Lung (tissue), 12 donors: ENCODE measurements around the gene RPL27A. TPM values are rescaled to one million over a fixed set of nuclear protein-coding genes. Genes with fewer than 3 reads are reported as not detected.

ENCODE experiments used
- ATAC-seq: fragments of 200-7000 bp; cut with Tn5 transposase; one replicate; pipeline ENCODE4 v1.9.1; 2020; ENCODE audit warnings: moderate number of reproducible peaks; ENCODE audit not compliant: insufficient read depth, low FRiP score
- DNase-seq, 3 donors: peaks; one replicate each; pipeline ENCODE4 v3.0.0-alpha.2; 2013 to 2017
- H3K27ac ChIP-seq, 2 donors: one replicate each; pipeline ENCODE4 v1.5.1; 2013; ENCODE audit warnings: mild to moderate bottlenecking in 2 of 2, moderate library complexity in 2 of 2, control low read depth in 1 of 2, inconsistent platforms in 1 of 2, low read depth in 1 of 2, low read length in 1 of 2
- H3K27me3 ChIP-seq, 3 donors: one replicate each; pipeline ENCODE4 v1.5.1; 2013; ENCODE audit warnings: low read length in 2 of 3; ENCODE audit not compliant: control insufficient read depth in 3 of 3, insufficient read depth in 3 of 3
- H3K36me3 ChIP-seq, 4 donors: one replicate each; pipeline ENCODE4 v1.5.1; 2013; ENCODE audit warnings: low read length in 4 of 4, mild to moderate bottlenecking in 1 of 4, moderate library complexity in 1 of 4; ENCODE audit not compliant: control insufficient read depth in 4 of 4, insufficient read depth in 4 of 4
- H3K4me1 ChIP-seq, 5 donors: one replicate each; pipeline ENCODE4 v1.5.1; 2013; ENCODE audit warnings: low read length in 5 of 5, mild to moderate bottlenecking in 2 of 5, moderate library complexity in 1 of 5; ENCODE audit not compliant: control insufficient read depth in 5 of 5, insufficient read depth in 5 of 5
- H3K4me3 ChIP-seq: one replicate; pipeline ENCODE4 v1.5.1; 2013; ENCODE audit warnings: mild to moderate bottlenecking, control low read depth, moderate library complexity
- H3K9ac ChIP-seq, 2 donors: one replicate each; pipeline ENCODE4 v1.5.1; 2013; ENCODE audit warnings: low read length in 2 of 2, control low read depth in 1 of 2; ENCODE audit not compliant: insufficient read depth in 1 of 2
- H3K9me3 ChIP-seq, 4 donors: one replicate each; pipeline ENCODE4 v1.5.1; 2013; ENCODE audit warnings: low read length in 3 of 4, mild to moderate bottlenecking in 1 of 4, moderate library complexity in 1 of 4; ENCODE audit not compliant: control insufficient read depth in 4 of 4, insufficient read depth in 3 of 4
- WGBS, 2 donors: extraction: QIAGEN DNeasy Blood & Tissue Kit; methylation state at CpG; one replicate each; pipeline ENCODE4 v1.1.7; 2013; 5-methylcytosine and 5-hydroxymethylcytosine counted together
- polyA plus RNA-seq, 2 donors: library from polyadenylated mRNA; stranded (reverse); fragments of 200-250 nt; gene quantifications; one replicate each; pipeline ENCODE4 v1.2.1, GENCODE V29; 2013
- total RNA-seq, 2 donors: library from RNA; depleted of rRNA in 1 of 2; stranded (reverse); fragments of >200 nt in 1 of 2; gene quantifications; one replicate each; pipeline ENCODE4 v1.2.1, GENCODE V29; 2014 to 2021
- TF ChIP-seq, protein P1 (sequence below): IDR thresholded peaks from 2 replicates; pipeline ENCODE4 v1.5.1; 2012; ENCODE audit warnings: mild to moderate bottlenecking; ENCODE audit errors: control extremely low read depth, extremely low read depth
- donor health status: control.
- donor health status: control.
- donor health status: Bipolar disorder and iron deficiency.
- donor health status: healthy.
- donor health status: DM: yes; HTN: yes; CAD: no.

Gene RPL27A
- total and polyA plus RNA-seq, 4 donors, result 673 to 4,912 (median 1,413) TPM

DNA sequence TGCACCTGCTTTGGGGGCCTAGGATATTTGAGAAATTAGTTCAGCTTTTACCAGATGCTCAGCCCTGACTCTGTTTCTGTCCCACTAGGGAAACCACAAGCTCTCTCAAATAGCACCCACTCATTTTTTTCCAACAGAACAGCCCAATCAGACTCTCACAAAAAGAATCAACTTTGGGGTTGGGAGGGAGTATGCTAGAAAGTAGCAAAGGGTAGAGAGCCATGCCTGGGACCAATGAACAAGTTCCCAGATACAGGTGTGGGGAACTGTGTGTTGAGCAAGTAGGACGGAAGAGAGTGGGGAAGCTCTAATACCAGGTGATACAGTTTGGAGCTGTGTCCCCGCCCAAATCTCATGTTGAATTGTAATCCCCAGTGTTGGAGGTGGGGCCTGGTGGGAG, 41.3 kb upstream of the RPL27A start:
- H3K36me3 ChIP-seq, result peaks cover 2 to 38% (median 15%) of the 10 kb centered on the region in 4 donors
- H3K9ac ChIP-seq, result no peak overlapping the region
- H3K4me1 ChIP-seq, result peaks cover 0 to 9% (median 7%) of the 10 kb centered on the region in 5 donors
- no peak overlapping the region for H3K4me3 ChIP-seq
- TF ChIP-seq, protein P1, sequence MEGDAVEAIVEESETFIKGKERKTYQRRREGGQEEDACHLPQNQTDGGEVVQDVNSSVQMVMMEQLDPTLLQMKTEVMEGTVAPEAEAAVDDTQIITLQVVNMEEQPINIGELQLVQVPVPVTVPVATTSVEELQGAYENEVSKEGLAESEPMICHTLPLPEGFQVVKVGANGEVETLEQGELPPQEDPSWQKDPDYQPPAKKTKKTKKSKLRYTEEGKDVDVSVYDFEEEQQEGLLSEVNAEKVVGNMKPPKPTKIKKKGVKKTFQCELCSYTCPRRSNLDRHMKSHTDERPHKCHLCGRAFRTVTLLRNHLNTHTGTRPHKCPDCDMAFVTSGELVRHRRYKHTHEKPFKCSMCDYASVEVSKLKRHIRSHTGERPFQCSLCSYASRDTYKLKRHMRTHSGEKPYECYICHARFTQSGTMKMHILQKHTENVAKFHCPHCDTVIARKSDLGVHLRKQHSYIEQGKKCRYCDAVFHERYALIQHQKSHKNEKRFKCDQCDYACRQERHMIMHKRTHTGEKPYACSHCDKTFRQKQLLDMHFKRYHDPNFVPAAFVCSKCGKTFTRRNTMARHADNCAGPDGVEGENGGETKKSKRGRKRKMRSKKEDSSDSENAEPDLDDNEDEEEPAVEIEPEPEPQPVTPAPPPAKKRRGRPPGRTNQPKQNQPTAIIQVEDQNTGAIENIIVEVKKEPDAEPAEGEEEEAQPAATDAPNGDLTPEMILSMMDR, result no peak
- ATAC-seq (no peak), DNase-seq (no peak)
- 90 to 100% methylated on average over 2 of the region's 2 CpGs for WGBS, 2 donors
- no peak overlapping the region for H3K27ac ChIP-seq
- no peaks in the 10 kb centered on the region for H3K9me3 ChIP-seq
- H3K27me3 ChIP-seq, result no peaks in the 10 kb centered on the region

DNA sequence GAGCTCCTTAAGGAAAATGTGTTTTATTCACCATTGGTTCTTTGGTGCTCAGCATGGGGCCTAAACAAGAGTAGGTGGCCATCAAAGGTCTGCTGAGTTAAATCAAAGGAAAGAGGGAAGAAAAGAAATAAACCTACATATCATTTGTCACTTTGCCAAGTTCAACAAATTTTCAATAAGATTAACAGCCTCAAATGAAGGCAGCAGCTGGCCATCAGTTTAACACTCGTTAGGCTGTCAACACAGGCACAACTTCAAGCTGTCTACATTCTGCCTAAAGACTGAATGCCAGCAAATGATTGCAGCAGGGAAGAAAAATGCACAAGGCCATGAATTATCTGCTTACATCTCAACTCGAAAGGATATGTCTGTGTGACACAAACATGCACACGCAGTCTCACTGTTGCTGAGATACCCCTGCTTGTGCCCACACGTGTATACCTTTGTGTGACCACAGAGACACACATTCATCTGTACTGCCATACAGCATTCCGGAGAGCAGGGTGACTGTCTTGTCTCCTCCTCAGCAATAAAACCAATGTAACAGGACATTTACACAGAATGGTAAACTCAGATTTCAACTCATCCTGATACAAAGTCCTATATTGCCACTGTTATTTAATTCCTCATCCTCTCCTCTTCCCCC, 40.3 kb upstream of the RPL27A start:
- H3K27ac ChIP-seq, result no peak overlapping the region
- no peak overlapping the region for H3K9ac ChIP-seq
- no peak overlapping the region for H3K4me3 ChIP-seq
- peaks cover 0 to 41% (median 18%) of the 10 kb centered on the region in 4 donors for H3K36me3 ChIP-seq
- no peaks in the 10 kb centered on the region for H3K9me3 ChIP-seq
- TF ChIP-seq, protein P1, result no peak
- ATAC-seq, result no peak
- peak; percentile 53 to 89 (median 78) for DNase-seq
- H3K27me3 ChIP-seq, result no peaks in the 10 kb centered on the region
- WGBS, 2 donors, result 85 to 87% methylated on average over 5 of the region's 5 CpGs
- peaks cover 0 to 9% (median 7%) of the 10 kb centered on the region in 5 donors for H3K4me1 ChIP-seq

DNA sequence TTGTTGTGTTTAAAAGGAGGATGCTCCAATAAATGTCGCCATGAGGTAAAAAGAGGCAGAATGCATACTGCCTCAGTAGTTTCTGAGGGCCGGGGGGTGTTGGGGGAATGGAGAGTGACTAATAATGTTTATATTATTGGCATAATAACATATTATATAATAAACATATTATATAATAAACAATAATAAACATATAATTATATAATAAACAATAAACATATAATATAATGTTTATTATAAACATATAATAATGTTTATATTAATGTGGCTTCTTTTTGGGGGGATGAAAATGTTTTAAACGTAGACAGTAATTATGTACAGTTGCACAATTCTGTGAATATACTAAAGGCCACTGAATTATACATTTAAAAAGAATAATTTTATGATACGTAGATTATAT, 35.7 kb upstream of the RPL27A start:
- peaks cover 3 to 31% (median 17%) of the 10 kb centered on the region in 4 donors for H3K36me3 ChIP-seq
- no peak for DNase-seq
- H3K27me3 ChIP-seq, result no peaks in the 10 kb centered on the region
- ATAC-seq, result no peak
- H3K4me1 ChIP-seq, result peaks cover 0 to 7% (median 6%) of the 10 kb centered on the region in 5 donors
- TF ChIP-seq, protein P1, result no peak
- H3K27ac ChIP-seq, result no peak overlapping the region
- H3K9ac ChIP-seq, result no peak overlapping the region
- WGBS, 2 donors, result 96 to 98% methylated on average over 4 of the region's 4 CpGs
- H3K4me3 ChIP-seq, result no peak overlapping the region
- peaks cover 0 to 2% (median 0%) of the 10 kb centered on the region in 4 donors for H3K9me3 ChIP-seq
